ENCODE measurements around the gene SEC11C. TPM values are rescaled to one million over a fixed set of nuclear protein-coding genes. Genes with fewer than 3 reads are reported as not detected.

Gene SEC11C
- total and polyA plus RNA-seq, 2 of the 13 experiments (the other 11 are each of a cell fraction or from before 2014, with no cell fraction given) = 71.9 to 297 TPM

GRCh38 chr18:59148192-59148591 lies 8.5 kb downstream of the SEC11C start:
- no peak for FAIRE-seq
- CTCF ChIA-PET (ENCODE audit: low intra/inter-chr PET ratio, low total read pairs) = no interaction called here

More at GRCh38 chr18:59148192-59148591, 8.5 kb downstream of the SEC11C start:
- in situ Hi-C loops (cut with HindIII; ENCODE audit: extremely low pct_ligation_motif_present, low pct_unique_long_range_greater_than_20kb) = no loop called here
- Histone ChIP-seq H3K4me1 (ENCODE audit: insufficient read depth, low read length) (peaks cover 21% of the 10 kb centered on the region), H3K9me3 (ENCODE audit: low read length) (no peaks in the 10 kb centered on the region), H3K9ac (ENCODE audit: insufficient read depth, low read depth, low read length) (no peak overlapping the region), H4K20me1 (ENCODE audit: insufficient read depth, low read length) (no peaks in the 10 kb centered on the region; the same call in 1 of the 2 replicates), H3K79me2 (ENCODE audit: insufficient read depth, low read length) (peaks cover 50% of the 10 kb centered on the region), H3K27me3 (ENCODE audit: control insufficient read depth in 1 of 2, insufficient read depth in 2 of 2, low read length in 2 of 2) (no peaks in the 10 kb centered on the region), H3K4me3 (replicated peaks in 1 of 3; ENCODE audit: insufficient read depth in 1 of 3, low read depth in 2 of 3, low read length in 3 of 3) (no peak overlapping the region), H3K36me3 (replicated peaks in 1 of 2; ENCODE audit: control insufficient read depth in 1 of 2, insufficient read depth in 2 of 2, low read length in 2 of 2) (peaks cover 9 to 50% of the 10 kb centered on the region in 2 experiments; a peak in 4 of 5 replicates), H3K4me2 (ENCODE audit: low read depth, low read length) (no peak overlapping the region), H2AFZ (ENCODE audit: low read length) (no peak overlapping the region), H3K27ac (ENCODE audit: extremely low read length, insufficient read depth, low read length) (no peak overlapping the region)
- POLR2A ChIA-PET = no interaction called here
- DNase-seq (ENCODE audit: low spot score) = no peak
- TF ChIP-seq ZNF138 (CRISPR knock-in tag; IDR thresholded peaks at IDR 0.05; ENCODE audit: low read depth) (no peak), ZNF251 (CRISPR knock-in tag; IDR thresholded peaks at IDR 0.05) (no peak), CREM (IDR thresholded peaks at IDR 0.05) (no peak), CREM (CRISPR knock-in tag; IDR thresholded peaks at IDR 0.05) (no peak), ZBED4 (CRISPR knock-in tag; IDR thresholded peaks at IDR 0.05; ENCODE audit: borderline replicate concordance) (no peak), ZNF484 (CRISPR knock-in tag; IDR thresholded peaks at IDR 0.05; ENCODE audit: borderline replicate concordance, low read depth) (no peak), RXRB (CRISPR knock-in tag; IDR thresholded peaks at IDR 0.05; ENCODE audit: borderline replicate concordance) (no peak), ZNF562 (CRISPR knock-in tag; IDR thresholded peaks at IDR 0.05; ENCODE audit: borderline replicate concordance) (no peak), ZZZ3 (CRISPR knock-in tag; IDR thresholded peaks at IDR 0.05; ENCODE audit: borderline replicate concordance) (no peak), ELK4 (CRISPR knock-in tag; IDR thresholded peaks at IDR 0.05; ENCODE audit: borderline replicate concordance) (no peak), IKZF5 (CRISPR knock-in tag; IDR thresholded peaks at IDR 0.05) (no peak)
- no peak; the same call in 2 of the 3 replicates for ATAC-seq
- WGBS (ENCODE audit: low lambda C conversion rate) = 90% methylated on average over 8 of the region's 8 CpGs
- no TSS peak for BruUV-seq (replicated peaks)
- intact Hi-C loops (cut with micrococcal nuclease; ENCODE audit: unreplicated experiment) = no loop called here
